ENCODE measurements around the gene ACO1. TPM values are rescaled to one million over a fixed set of nuclear protein-coding genes. Genes with fewer than 3 reads are reported as not detected.

ACO1 gene
- total RNA-seq, 2 donors from 2014 or later, result 35.0 to 50.8 TPM

DNA sequence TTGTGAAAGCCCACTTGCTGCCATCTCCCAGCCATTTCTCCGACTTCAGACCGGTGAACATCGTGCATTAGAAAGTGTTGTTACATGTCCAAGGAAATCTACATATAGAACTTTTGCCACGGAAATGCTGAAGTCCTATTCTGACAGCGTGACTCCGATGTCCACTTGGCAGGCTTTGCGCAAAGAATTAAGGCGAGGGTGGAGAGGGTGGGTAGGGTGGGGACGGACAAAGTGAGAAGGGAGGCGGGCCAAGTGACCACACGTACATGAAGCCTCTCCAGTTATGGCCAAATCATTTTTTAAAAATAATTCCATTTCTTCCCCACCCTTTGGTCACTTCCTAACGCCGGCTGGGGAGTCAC, 460 bp upstream of the ACO1 start:
- Histone ChIP-seq H3K27me3 (no peaks in the 10 kb centered on the region), H3K36me3 (no peaks in the 10 kb centered on the region), H3K9ac (ENCODE audit: low read depth in 2 of 2, low read length in 2 of 2) (peak overlapping the region; percentile 66 to 79), H3K9me3 (no peaks in the 10 kb centered on the region), H3K4me3 (peak overlapping the region; percentile 89), H3K27ac (peak overlapping the region; percentile 79), H3K4me1 (no peaks in the 10 kb centered on the region)
- DNase-seq, result no peak
- intact Hi-C loops (cut with DNase I), result loop anchor here (5.0 kb wide), 1 partner anchor 143 kb away; the partner anchor contains the start of gene RIGI
- TF ChIP-seq, protein P1, sequence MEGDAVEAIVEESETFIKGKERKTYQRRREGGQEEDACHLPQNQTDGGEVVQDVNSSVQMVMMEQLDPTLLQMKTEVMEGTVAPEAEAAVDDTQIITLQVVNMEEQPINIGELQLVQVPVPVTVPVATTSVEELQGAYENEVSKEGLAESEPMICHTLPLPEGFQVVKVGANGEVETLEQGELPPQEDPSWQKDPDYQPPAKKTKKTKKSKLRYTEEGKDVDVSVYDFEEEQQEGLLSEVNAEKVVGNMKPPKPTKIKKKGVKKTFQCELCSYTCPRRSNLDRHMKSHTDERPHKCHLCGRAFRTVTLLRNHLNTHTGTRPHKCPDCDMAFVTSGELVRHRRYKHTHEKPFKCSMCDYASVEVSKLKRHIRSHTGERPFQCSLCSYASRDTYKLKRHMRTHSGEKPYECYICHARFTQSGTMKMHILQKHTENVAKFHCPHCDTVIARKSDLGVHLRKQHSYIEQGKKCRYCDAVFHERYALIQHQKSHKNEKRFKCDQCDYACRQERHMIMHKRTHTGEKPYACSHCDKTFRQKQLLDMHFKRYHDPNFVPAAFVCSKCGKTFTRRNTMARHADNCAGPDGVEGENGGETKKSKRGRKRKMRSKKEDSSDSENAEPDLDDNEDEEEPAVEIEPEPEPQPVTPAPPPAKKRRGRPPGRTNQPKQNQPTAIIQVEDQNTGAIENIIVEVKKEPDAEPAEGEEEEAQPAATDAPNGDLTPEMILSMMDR (IDR thresholded peaks at IDR 0.05), result no peak

DNA sequence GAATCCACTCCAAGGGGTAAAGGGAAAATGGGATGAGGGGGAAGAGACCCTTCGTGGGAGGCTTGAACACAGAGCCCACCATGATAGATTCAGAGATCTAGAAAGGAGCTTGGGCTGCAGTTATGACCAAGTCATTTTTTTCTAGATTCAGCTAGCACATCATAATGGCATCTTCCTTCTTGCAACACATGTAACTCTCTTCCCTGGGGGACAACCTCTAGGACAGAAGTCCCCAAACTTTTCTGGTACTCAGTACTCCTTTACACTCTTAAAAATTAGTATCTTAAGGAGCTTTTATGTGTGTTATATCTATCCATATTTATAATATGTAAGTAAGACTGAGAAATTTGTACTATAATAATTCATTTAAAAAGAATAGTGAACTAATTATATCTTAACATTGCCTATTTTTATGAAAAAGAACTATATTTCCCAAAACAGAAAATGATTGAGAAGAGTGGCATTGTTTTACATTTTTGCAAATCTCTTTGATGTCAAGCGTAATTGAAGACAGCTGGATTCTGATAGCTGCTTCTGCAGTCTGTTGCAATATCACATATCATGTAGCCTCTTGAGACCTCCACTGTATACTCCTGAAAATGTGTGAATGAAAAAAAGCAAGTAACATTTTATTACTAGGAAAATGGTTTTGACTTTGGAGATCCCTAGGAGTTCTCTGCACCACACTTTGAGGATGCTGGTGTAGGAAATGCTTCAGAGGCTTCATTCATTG, 875 bp downstream of the ACO1 start:
- no peaks in the 10 kb centered on the region for H3K27me3 ChIP-seq
- no peaks in the 10 kb centered on the region for H3K9me3 ChIP-seq
- peak overlapping the region; percentile 79 for H3K27ac ChIP-seq
- DNase-seq, result no peak
- intact Hi-C loops (cut with DNase I), result no loop called here
- no peaks in the 10 kb centered on the region for H3K4me1 ChIP-seq
- H3K9ac ChIP-seq (ENCODE audit: low read depth in 2 of 2, low read length in 2 of 2), result peak overlapping the region; percentile 70 to 79
- H3K4me3 ChIP-seq, result peak overlapping the region; percentile 89
- TF ChIP-seq, protein P1 (IDR thresholded peaks at IDR 0.05), result no peak
- no peaks in the 10 kb centered on the region for H3K36me3 ChIP-seq

DNA sequence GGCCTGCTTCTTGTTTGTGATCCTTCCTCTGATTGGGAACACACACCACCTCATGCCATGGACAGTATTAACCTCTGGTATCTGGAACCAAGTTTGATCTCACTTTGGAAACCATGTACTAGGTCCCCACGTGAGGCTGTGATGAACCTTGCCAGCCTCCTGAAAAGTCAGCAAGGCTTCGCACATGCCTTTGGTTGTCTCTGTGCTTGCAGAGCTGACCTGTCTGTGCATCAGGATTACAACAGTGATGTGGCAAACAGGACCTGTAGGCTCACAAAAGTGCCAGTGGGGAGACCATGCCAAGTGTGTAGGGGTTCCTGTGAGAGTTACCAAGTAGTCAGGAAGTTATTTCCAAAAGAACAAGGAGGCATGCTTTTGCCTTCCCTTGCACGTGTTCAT, 1.4 kb downstream of the ACO1 start:
- Histone ChIP-seq H3K4me3 (no peak overlapping the region), H3K27me3 (no peaks in the 10 kb centered on the region), H3K36me3 (no peaks in the 10 kb centered on the region), H3K9me3 (no peaks in the 10 kb centered on the region), H3K4me1 (no peaks in the 10 kb centered on the region), H3K27ac (no peak overlapping the region), H3K9ac (ENCODE audit: low read depth in 2 of 2, low read length in 2 of 2) (no peak overlapping the region)
- TF ChIP-seq, protein P1 (IDR thresholded peaks at IDR 0.05), result no peak
- no peak for DNase-seq
- intact Hi-C loops (cut with DNase I), result no loop called here

DNA sequence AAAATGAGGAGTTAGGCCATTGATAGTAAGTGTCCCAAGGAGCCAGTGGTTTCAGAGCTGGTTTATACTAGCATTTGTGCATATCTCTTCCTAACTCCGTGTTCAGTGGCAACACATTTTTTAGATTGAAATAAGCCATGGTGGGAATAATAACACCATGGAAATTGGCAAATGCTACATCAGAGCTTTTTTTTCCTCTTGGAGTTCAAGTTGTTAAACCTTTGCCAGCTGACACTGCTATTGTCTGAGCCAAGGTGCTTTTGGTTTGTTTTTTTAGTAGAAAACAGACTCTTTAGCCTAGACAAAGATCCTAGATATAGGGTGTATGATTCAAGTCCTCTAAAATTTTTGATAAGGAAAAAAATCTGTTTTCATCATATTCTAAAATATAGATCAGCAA, 2.8 kb downstream of the ACO1 start:
- no peak for DNase-seq
- intact Hi-C loops (cut with DNase I), result no loop called here

DNA sequence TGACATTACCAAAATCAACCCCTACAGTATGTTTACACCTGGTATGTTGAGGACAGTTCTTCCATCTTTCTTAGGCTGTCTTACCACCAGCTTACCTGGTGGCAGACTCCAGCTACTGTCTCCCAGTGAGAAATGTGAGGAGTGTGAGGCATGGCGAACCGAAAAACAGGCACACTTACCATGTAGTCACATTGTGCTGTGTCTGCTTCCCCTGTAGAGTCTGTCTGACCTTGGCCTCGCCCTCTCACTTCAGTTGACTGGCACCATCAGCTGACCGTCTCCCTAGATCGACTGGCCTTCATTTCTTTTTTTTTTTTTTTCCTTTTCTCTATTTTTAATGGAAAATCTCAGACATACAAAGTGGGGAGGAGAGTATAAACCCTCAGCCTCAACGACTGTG, 4.9 kb downstream of the ACO1 start:
- DNase-seq, result no peak
- H3K9me3 ChIP-seq, result no peaks in the 10 kb centered on the region
- H3K36me3 ChIP-seq, result no peaks in the 10 kb centered on the region
- H3K27me3 ChIP-seq, result no peaks in the 10 kb centered on the region
- intact Hi-C loops (cut with DNase I), result no loop called here
- no peaks in the 10 kb centered on the region for H3K4me1 ChIP-seq
- H3K27ac ChIP-seq, result no peak overlapping the region
- H3K9ac ChIP-seq (ENCODE audit: low read depth in 2 of 2, low read length in 2 of 2), result no peak overlapping the region
- no peak overlapping the region for H3K4me3 ChIP-seq
- TF ChIP-seq, protein P1 (IDR thresholded peaks at IDR 0.05), result no peak

More for the DNA sequence above, 2.8 kb downstream of the ACO1 start:
- Histone ChIP-seq H3K9ac (ENCODE audit: low read depth in 2 of 2, low read length in 2 of 2) (no peak overlapping the region), H3K27ac (no peak overlapping the region), H3K4me3 (no peak overlapping the region), H3K9me3 (no peaks in the 10 kb centered on the region), H3K27me3 (no peaks in the 10 kb centered on the region), H3K4me1 (no peaks in the 10 kb centered on the region), H3K36me3 (no peaks in the 10 kb centered on the region)
- TF ChIP-seq, protein P1 (IDR thresholded peaks at IDR 0.05), result no peak
